Measurements from ENCODE around the gene S100A16. TPM values are rescaled to one million over a fixed set of nuclear protein-coding genes. Genes with fewer than 3 reads are reported as not detected.
"Not testable (repeated sequence)": the region's sequence is repeated elsewhere in the genome, so short reads cannot be mapped to it uniquely, and the experiment has no call there.

Gene S100A16
- total and polyA plus RNA-seq, 4 donors, result 46.0 to 135 (median 111) TPM

DNA sequence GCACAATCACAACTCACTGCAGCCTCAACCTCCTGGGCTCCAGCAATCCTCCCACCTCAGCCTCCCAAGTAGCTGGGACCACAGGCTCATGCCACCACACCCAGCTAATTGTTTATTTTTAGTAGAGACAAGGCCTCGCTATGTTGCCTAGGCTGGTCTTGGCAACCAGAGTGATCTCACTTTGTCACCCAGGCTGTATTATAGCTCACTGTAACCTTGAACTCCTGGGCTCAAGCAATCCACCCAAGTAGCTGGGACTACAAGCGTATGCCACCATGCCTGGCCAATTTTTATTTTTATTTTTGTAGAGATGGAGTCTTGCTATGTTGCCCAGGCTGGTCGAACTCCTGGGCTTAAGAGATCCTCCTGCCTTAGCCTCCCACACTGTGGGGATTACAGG, 50.9 kb downstream of the S100A16 start:
- peaks cover 18% of the 10 kb centered on the region for H3K4me1 ChIP-seq (ENCODE audit: control insufficient read depth, insufficient read depth, low read length)
- not testable (repeated sequence) for H3K27me3 ChIP-seq (ENCODE audit: control insufficient read depth, insufficient read depth, low read length); H3K27ac ChIP-seq (ENCODE audit: low read depth, low read length); DNase-seq (ENCODE audit: low read depth in 4 of 6, low spot score in 6 of 6); H3K36me3 ChIP-seq (ENCODE audit: control insufficient read depth, insufficient read depth, low read length); H3K4me3 ChIP-seq (ENCODE audit: low read depth, low read length); H3K9me3 ChIP-seq (ENCODE audit: control insufficient read depth, insufficient read depth, low read length)
- 100% methylated on average over 1 of the region's 3 CpGs for WGBS (ENCODE audit: insufficient coverage)

- H3K27ac ChIP-seq (ENCODE audit: low read depth, low read length), result no peak overlapping the region
- 97% methylated on average over 3 of the region's 3 CpGs for WGBS (ENCODE audit: insufficient coverage)
- no peaks in the 10 kb centered on the region for H3K27me3 ChIP-seq (ENCODE audit: control insufficient read depth, insufficient read depth, low read length)
- H3K4me1 ChIP-seq (ENCODE audit: control insufficient read depth, insufficient read depth, low read length), result peaks cover 13% of the 10 kb centered on the region
- H3K4me3 ChIP-seq (ENCODE audit: low read depth, low read length), result no peak overlapping the region
- no peaks in the 10 kb centered on the region for H3K9me3 ChIP-seq (ENCODE audit: control insufficient read depth, insufficient read depth, low read length)
- H3K36me3 ChIP-seq (ENCODE audit: control insufficient read depth, insufficient read depth, low read length), result no peaks in the 10 kb centered on the region
- DNase-seq (ENCODE audit: low read depth in 4 of 6, low spot score in 6 of 6), result no peak
These were observed 51.4 kb downstream of the S100A16 start for GRCh38 chr1:153561466-153561985.

DNA sequence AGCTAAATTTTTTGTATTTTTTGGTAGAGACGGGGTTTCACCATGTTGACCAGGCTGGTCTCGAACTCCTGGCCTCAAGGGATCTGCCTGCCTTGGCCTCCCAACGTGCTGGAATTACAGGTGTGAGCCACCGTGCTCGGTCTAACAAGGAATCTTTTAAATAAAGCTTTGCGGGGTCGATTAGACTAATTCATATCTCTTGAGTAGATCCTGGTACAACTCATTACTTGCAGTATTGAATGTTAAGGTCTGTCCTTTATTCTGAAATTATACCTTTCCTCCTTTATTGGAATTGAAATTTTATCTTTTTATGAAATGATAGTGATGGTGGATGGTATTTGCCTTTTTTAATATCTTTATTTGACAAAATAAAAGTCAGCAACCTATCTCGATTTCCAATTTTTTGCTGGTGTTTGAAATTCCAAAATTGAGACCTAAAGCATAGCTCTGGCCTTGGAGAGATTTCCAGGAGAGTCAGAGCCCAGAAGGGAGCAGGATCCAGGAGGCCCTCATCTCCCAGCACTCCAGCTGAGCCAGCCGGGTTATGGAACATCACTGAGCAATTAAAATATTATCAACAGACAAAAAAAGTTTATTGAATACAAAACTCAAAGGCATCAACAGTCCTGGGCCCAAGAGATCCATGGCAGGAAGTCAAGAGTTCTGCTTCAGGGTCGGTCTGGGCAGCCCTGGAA, 52.0 kb downstream of the S100A16 start:
- Histone ChIP-seq H3K27ac (ENCODE audit: low read depth, low read length) (no peak overlapping the region), H3K36me3 (ENCODE audit: control insufficient read depth, insufficient read depth, low read length) (no peaks in the 10 kb centered on the region), H3K9me3 (ENCODE audit: control insufficient read depth, insufficient read depth, low read length) (no peaks in the 10 kb centered on the region), H3K4me3 (ENCODE audit: low read depth, low read length) (no peak overlapping the region), H3K27me3 (ENCODE audit: control insufficient read depth, insufficient read depth, low read length) (no peaks in the 10 kb centered on the region), H3K4me1 (ENCODE audit: control insufficient read depth, insufficient read depth, low read length) (peaks cover 7% of the 10 kb centered on the region)
- WGBS (ENCODE audit: insufficient coverage), result 86% methylated on average over 6 of the region's 10 CpGs
- no peak for DNase-seq (ENCODE audit: low read depth in 4 of 6, low spot score in 6 of 6)

DNA sequence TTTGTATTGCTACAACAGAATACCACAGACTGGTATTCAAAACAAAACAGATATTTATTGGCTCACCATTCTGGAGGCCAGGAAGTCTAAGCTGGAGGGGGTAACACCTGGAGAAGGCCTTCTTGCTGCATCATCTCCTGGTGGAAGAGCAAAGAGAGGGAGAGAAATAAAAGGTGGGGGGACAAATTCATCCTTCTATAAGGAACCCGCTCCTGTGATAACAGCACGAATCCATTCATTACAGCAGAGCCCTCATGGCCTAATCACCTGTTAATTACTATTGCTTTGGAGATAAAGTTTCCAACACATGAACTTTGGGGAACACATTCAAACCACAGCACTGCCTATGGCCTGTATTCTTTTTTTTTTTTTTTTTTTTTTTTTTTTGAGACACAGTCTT, 52.7 kb downstream of the S100A16 start:
- H3K27ac ChIP-seq (ENCODE audit: low read depth, low read length), result no peak overlapping the region
- no CpG with 5 or more reads among the region's 2 CpGs for WGBS (ENCODE audit: insufficient coverage)
- no peaks in the 10 kb centered on the region for H3K27me3 ChIP-seq (ENCODE audit: control insufficient read depth, insufficient read depth, low read length)
- H3K36me3 ChIP-seq (ENCODE audit: control insufficient read depth, insufficient read depth, low read length), result no peaks in the 10 kb centered on the region
- H3K9me3 ChIP-seq (ENCODE audit: control insufficient read depth, insufficient read depth, low read length), result no peaks in the 10 kb centered on the region
- no peak overlapping the region for H3K4me3 ChIP-seq (ENCODE audit: low read depth, low read length)
- no peaks in the 10 kb centered on the region for H3K4me1 ChIP-seq (ENCODE audit: control insufficient read depth, insufficient read depth, low read length)
- DNase-seq (ENCODE audit: low read depth in 4 of 6, low spot score in 6 of 6), result no peak

- WGBS (ENCODE audit: insufficient coverage), result 100% methylated on average over 2 of the region's 3 CpGs
These were observed 55.1 kb downstream of the S100A16 start for GRCh38 chr1:153557877-153558276.

More at GRCh38 chr1:153557877-153558276, 55.1 kb downstream of the S100A16 start:
- H3K9me3 ChIP-seq (ENCODE audit: control insufficient read depth, insufficient read depth, low read length), result no peaks in the 10 kb centered on the region
- no peak overlapping the region for H3K4me3 ChIP-seq (ENCODE audit: low read depth, low read length)
- no peaks in the 10 kb centered on the region for H3K36me3 ChIP-seq (ENCODE audit: control insufficient read depth, insufficient read depth, low read length)
- DNase-seq (ENCODE audit: low read depth in 4 of 6, low spot score in 6 of 6), result no peak
- H3K27ac ChIP-seq (ENCODE audit: low read depth, low read length), result no peak overlapping the region
- no peaks in the 10 kb centered on the region for H3K4me1 ChIP-seq (ENCODE audit: control insufficient read depth, insufficient read depth, low read length)
- no peaks in the 10 kb centered on the region for H3K27me3 ChIP-seq (ENCODE audit: control insufficient read depth, insufficient read depth, low read length)

Other genes with a start within 250 kb of the S100A16 start
- gene S100A12, start 237.5 kb downstream of the S100A16 start, total RNA-seq, result 10 to 100 TPM in 1 of 2 donors, 1 to 10 TPM in 1; 1.4 to 87.6 TPM
- not detected for gene S100A12, start 237.5 kb downstream of the S100A16 start, polyA plus RNA-seq (ENCODE audit: insufficient read length in 2 of 2)
- gene S100A8, start 222.1 kb downstream of the S100A16 start, total RNA-seq, result 100 to 1,000 TPM in 1 of 2 donors, 1 to 10 TPM in 1; 8.3 to 286 TPM
- gene S100A8, start 222.1 kb downstream of the S100A16 start, polyA plus RNA-seq (ENCODE audit: insufficient read length in 2 of 2), result 1 to 10 TPM; 1.3 to 3.8 TPM
- gene S100A7A, start 196.6 kb downstream of the S100A16 start, total RNA-seq, result not detected
- gene S100A7A, start 196.6 kb downstream of the S100A16 start, polyA plus RNA-seq (ENCODE audit: insufficient read length in 2 of 2), result not detected
- not detected for gene S100A7, start 152.5 kb downstream of the S100A16 start, total RNA-seq
- not detected for gene S100A7, start 152.5 kb downstream of the S100A16 start, polyA plus RNA-seq (ENCODE audit: insufficient read length in 2 of 2)
- gene S100A6, start 77.1 kb downstream of the S100A16 start, total RNA-seq, result 100 to 1,000 TPM in 1 of 2 donors, 10 to 100 TPM in 1; 75.3 to 276 TPM
- 100 to 1,000 TPM; 106 to 149 TPM for gene S100A6, start 77.1 kb downstream of the S100A16 start, polyA plus RNA-seq (ENCODE audit: insufficient read length in 2 of 2)
- gene S100A5, start 72.2 kb downstream of the S100A16 start, total RNA-seq, result not detected
- not detected for gene S100A5, start 72.2 kb downstream of the S100A16 start, polyA plus RNA-seq (ENCODE audit: insufficient read length in 2 of 2)
- 10 to 100 TPM; 21.1 to 38.2 TPM for gene S100A4, start 67.3 kb downstream of the S100A16 start, total RNA-seq
- 10 to 100 TPM in 1 of 2 donors, 1 to 10 TPM in 1; 6.0 to 17.9 TPM for gene S100A4, start 67.3 kb downstream of the S100A16 start, polyA plus RNA-seq (ENCODE audit: insufficient read length in 2 of 2)
- not detected for gene S100A3, start 63.9 kb downstream of the S100A16 start, total RNA-seq
- gene S100A3, start 63.9 kb downstream of the S100A16 start, polyA plus RNA-seq (ENCODE audit: insufficient read length in 2 of 2), result under 1 TPM in 1 of 2 donors, not detected in 1; 0.29 TPM
- 1 to 10 TPM in 1 of 2 donors, not detected in 1; 1.2 TPM for gene S100A2, start 47.3 kb downstream of the S100A16 start, total RNA-seq
- gene S100A2, start 47.3 kb downstream of the S100A16 start, polyA plus RNA-seq (ENCODE audit: insufficient read length in 2 of 2), result under 1 TPM; 0.40 to 0.81 TPM
- gene S100A14, start 3.2 kb upstream of the S100A16 start, total RNA-seq, result under 1 TPM in 1 of 2 donors, not detected in 1; 0.61 TPM
- gene S100A14, start 3.2 kb upstream of the S100A16 start, polyA plus RNA-seq (ENCODE audit: insufficient read length in 2 of 2), result under 1 TPM in 1 of 2 donors, not detected in 1; 0.39 TPM
- gene S100A13, start 14.4 kb upstream of the S100A16 start, total RNA-seq, result 100 to 1,000 TPM in 1 of 2 donors, 10 to 100 TPM in 1; 30.5 to 141 TPM
- 10 to 100 TPM; 42.0 to 58.3 TPM for gene S100A13, start 14.4 kb upstream of the S100A16 start, polyA plus RNA-seq (ENCODE audit: insufficient read length in 2 of 2)
- 10 to 100 TPM in 1 of 2 donors, 1 to 10 TPM in 1; 3.7 to 10.2 TPM for gene S100A1, start 15.3 kb upstream of the S100A16 start, total RNA-seq
- 10 to 100 TPM; 18.5 to 19.0 TPM for gene S100A1, start 15.3 kb upstream of the S100A16 start, polyA plus RNA-seq (ENCODE audit: insufficient read length in 2 of 2)
- 10 to 100 TPM; 56.9 to 58.0 TPM for gene CHTOP, start 20.9 kb upstream of the S100A16 start, total RNA-seq
- 100 to 1,000 TPM; 115 to 127 TPM for gene CHTOP, start 20.9 kb upstream of the S100A16 start, polyA plus RNA-seq (ENCODE audit: insufficient read length in 2 of 2)
- gene SNAPIN, start 45.6 kb upstream of the S100A16 start, total RNA-seq, result 10 to 100 TPM; 58.0 to 70.5 TPM
- 10 to 100 TPM; 65.4 to 70.2 TPM for gene SNAPIN, start 45.6 kb upstream of the S100A16 start, polyA plus RNA-seq (ENCODE audit: insufficient read length in 2 of 2)
- gene ILF2, start 57.9 kb upstream of the S100A16 start, total RNA-seq, result 100 to 1,000 TPM; 155 to 243 TPM
- 100 to 1,000 TPM; 209 to 214 TPM for gene ILF2, start 57.9 kb upstream of the S100A16 start, polyA plus RNA-seq (ENCODE audit: insufficient read length in 2 of 2)
- gene NPR1, start 65.6 kb upstream of the S100A16 start, total RNA-seq, result 1 to 10 TPM; 1.7 to 6.3 TPM
- gene NPR1, start 65.6 kb upstream of the S100A16 start, polyA plus RNA-seq (ENCODE audit: insufficient read length in 2 of 2), result 1 to 10 TPM; 1.6 to 3.2 TPM
- gene INTS3, start 114.9 kb upstream of the S100A16 start, total RNA-seq, result 10 to 100 TPM; 40.5 to 57.8 TPM
- gene INTS3, start 114.9 kb upstream of the S100A16 start, polyA plus RNA-seq (ENCODE audit: insufficient read length in 2 of 2), result 100 to 1,000 TPM in 1 of 2 donors, 10 to 100 TPM in 1; 81.5 to 107 TPM
- 10 to 100 TPM; 12.1 to 29.0 TPM for gene SLC27A3, start 162.3 kb upstream of the S100A16 start, total RNA-seq
- gene SLC27A3, start 162.3 kb upstream of the S100A16 start, polyA plus RNA-seq (ENCODE audit: insufficient read length in 2 of 2), result 10 to 100 TPM; 28.5 to 37.3 TPM

Measured in spinal cord (tissue), 10 donors.